H9 (cell line): ENCODE measurements around the gene KIF3B. TPM values are rescaled to one million over a fixed set of nuclear protein-coding genes. Genes with fewer than 3 reads are reported as not detected.

Experiments used
- DNase-seq: peaks from one replicate; pipeline ENCODE4 v3.0.0-alpha.2; 2017
- H2AFZ ChIP-seq: one replicate; pipeline ENCODE4 v1.6.1; 2013; ENCODE audit warnings: mild to moderate bottlenecking, low read length, control low read depth, moderate library complexity
- H2AK5ac ChIP-seq: 2 replicates; pipeline ENCODE4 v1.6.1; 2013; ENCODE audit warnings: low read length, control low read depth, mixed read lengths; ENCODE audit not compliant: insufficient read length
- H2BK120ac ChIP-seq: one replicate; pipeline ENCODE4 v1.6.1; 2013; ENCODE audit warnings: low read depth, mild to moderate bottlenecking, low read length, control low read depth, inconsistent platforms; ENCODE audit not compliant: poor library complexity, severe bottlenecking
- H2BK12ac ChIP-seq: 2 replicates; pipeline ENCODE4 v1.6.1; 2013; ENCODE audit warnings: low read length, control low read depth, mixed read lengths, low read depth; ENCODE audit not compliant: insufficient read length
- H2BK15ac ChIP-seq: 2 replicates; pipeline ENCODE4 v1.6.1; 2013; ENCODE audit warnings: low read depth, low read length, control low read depth
- H2BK20ac ChIP-seq: one replicate; pipeline ENCODE4 v1.6.1; 2013; ENCODE audit warnings: low read depth, mild to moderate bottlenecking, low read length, control low read depth, inconsistent platforms; ENCODE audit not compliant: poor library complexity, severe bottlenecking
- H2BK5ac ChIP-seq: 2 replicates; pipeline ENCODE4 v1.6.1; 2013; ENCODE audit warnings: low read length, control low read depth, mixed read lengths; ENCODE audit not compliant: insufficient read length
- H3K14ac ChIP-seq: 2 replicates; pipeline ENCODE4 v1.6.1; 2013; ENCODE audit warnings: low read length, control low read depth; ENCODE audit not compliant: insufficient read depth
- H3K18ac ChIP-seq: 2 replicates; pipeline ENCODE4 v1.6.1; 2013; ENCODE audit warnings: low read depth, mild to moderate bottlenecking, mixed read lengths, low read length, control low read depth; ENCODE audit not compliant: insufficient read length
- H3K23ac ChIP-seq: 2 replicates; pipeline ENCODE4 v1.6.1; 2013; ENCODE audit warnings: low read length, control low read depth, mixed read lengths, low read depth; ENCODE audit not compliant: insufficient read length
- H3K23me2 ChIP-seq: 2 replicates; pipeline ENCODE4 v1.6.1; 2013; ENCODE audit warnings: low read depth, mild to moderate bottlenecking, mixed read lengths, low read length, control low read depth; ENCODE audit not compliant: insufficient read length, poor library complexity, severe bottlenecking
- H3K27ac ChIP-seq: 2 replicates; pipeline ENCODE4 v1.5.1; 2013; ENCODE audit warnings: low read length, control low read depth, mixed read lengths, low read depth; ENCODE audit not compliant: insufficient read length
- H3K27me3 ChIP-seq: 2 replicates; pipeline ENCODE4 v1.6.1; 2013; ENCODE audit warnings: low read length, control low read depth, inconsistent platforms; ENCODE audit not compliant: insufficient read depth
- H3K4ac ChIP-seq: 2 replicates; pipeline ENCODE4 v1.6.1; 2013; ENCODE audit warnings: low read depth, mild to moderate bottlenecking, control low read depth, inconsistent platforms, low read length, moderate library complexity
- H3K4me1 ChIP-seq: 2 replicates; pipeline ENCODE4 v1.6.1; 2013; ENCODE audit warnings: low read length, control low read depth, inconsistent platforms; ENCODE audit not compliant: insufficient read depth
- H3K4me2 ChIP-seq: 2 replicates; pipeline ENCODE4 v1.6.1; 2013; ENCODE audit warnings: low read length, control low read depth, mixed read lengths; ENCODE audit not compliant: insufficient read length, insufficient read depth
- H3K56ac ChIP-seq: 2 replicates; pipeline ENCODE4 v1.6.1; 2013; ENCODE audit warnings: low read depth, mild to moderate bottlenecking, mixed read lengths, low read length, control low read depth; ENCODE audit not compliant: insufficient read length
- H3K79me1 ChIP-seq: 2 replicates; pipeline ENCODE4 v1.6.1; 2013; ENCODE audit warnings: low read depth, mild to moderate bottlenecking, moderate library complexity, low read length, control low read depth, inconsistent platforms; ENCODE audit not compliant: insufficient read depth, poor library complexity, severe bottlenecking
- H3K79me2 ChIP-seq: 2 replicates; pipeline ENCODE4 v1.6.1; 2013; ENCODE audit warnings: low read length, control low read depth, inconsistent platforms; ENCODE audit not compliant: insufficient read depth
- H3K9ac ChIP-seq: 2 replicates; pipeline ENCODE4 v1.6.1; 2013; ENCODE audit warnings: low read length, control low read depth, mixed read lengths; ENCODE audit not compliant: insufficient read length; ENCODE audit errors: extremely low read depth
- H3K9me3 ChIP-seq: one replicate; pipeline ENCODE4 v1.6.1; 2013; ENCODE audit warnings: low read depth, low read length, inconsistent platforms; ENCODE audit not compliant: control insufficient read depth
- H3T11ph ChIP-seq: one replicate; pipeline ENCODE4 v1.6.1; 2013; ENCODE audit warnings: mild to moderate bottlenecking, low read length, control low read depth, inconsistent platforms
- H4K20me1 ChIP-seq: one replicate; pipeline ENCODE4 v1.6.1; 2013; ENCODE audit not compliant: control insufficient read depth, insufficient read length, insufficient read depth
- H4K5ac ChIP-seq: 2 replicates; pipeline ENCODE4 v1.6.1; 2013; ENCODE audit warnings: low read depth, mild to moderate bottlenecking, mixed read lengths, low read length, control low read depth; ENCODE audit not compliant: insufficient read length
- H4K8ac ChIP-seq: replicated peaks from 2 replicates; pipeline ENCODE4 v1.6.1; 2013; ENCODE audit warnings: low read length, control low read depth, mixed read lengths, low read depth; ENCODE audit not compliant: insufficient read length
- H4K91ac ChIP-seq: 2 replicates; pipeline ENCODE4 v1.6.1; 2013; ENCODE audit warnings: low read depth, mild to moderate bottlenecking, moderate library complexity, mixed read lengths, low read length, control low read depth; ENCODE audit not compliant: insufficient read length
- H3K27ac Mint-ChIP-seq, 3 experiments: 2 replicates in 2 of 3; 3 replicates in 1 of 3; pipeline ENCODE4 v1.8.0; 2020 to 2021; ENCODE audit warnings: mixed read lengths in 3 of 3, mild to moderate bottlenecking in 1 of 3, moderate library complexity in 1 of 3
- H3K27me3 Mint-ChIP-seq: 2 replicates; pipeline ENCODE4 v1.8.0; 2021; ENCODE audit warnings: low read depth, mild to moderate bottlenecking, moderate library complexity, mixed read lengths
- H3K36me3 Mint-ChIP-seq, 3 experiments: 2 replicates in 2 of 3; 3 replicates in 1 of 3; pipeline ENCODE4 v1.8.0; 2020 to 2021; ENCODE audit warnings: low read depth in 3 of 3, mixed read lengths in 3 of 3; ENCODE audit not compliant: insufficient read depth in 1 of 3
- H3K4me1 Mint-ChIP-seq, 2 experiments: 2 replicates each; pipeline ENCODE4 v1.8.0; 2020; ENCODE audit warnings: mixed read lengths in 2 of 2
- H3K4me3 Mint-ChIP-seq, 2 experiments: 2 replicates in 1 of 2; 3 replicates in 1 of 2; pipeline ENCODE4 v1.8.0; 2020 to 2021; ENCODE audit warnings: mild to moderate bottlenecking in 2 of 2, mixed read lengths in 2 of 2, moderate library complexity in 1 of 2
- H3K9me3 Mint-ChIP-seq, 2 experiments: 2 replicates in 1 of 2; 3 replicates in 1 of 2; pipeline ENCODE4 v1.8.0; 2020; ENCODE audit warnings: mild to moderate bottlenecking in 2 of 2, mixed read lengths in 2 of 2, moderate library complexity in 1 of 2
- CTCF ChIP-seq: fragments of 200-600 bp; sonication (generic); conservative IDR thresholded peaks from 3 replicates; pipeline ENCODE4 v1.8.0; 2021; ENCODE audit warnings: antibody characterized with exemption, mild to moderate bottlenecking
- WGBS: extraction: QIAGEN DNeasy Blood & Tissue Kit; methylation state at CpG from one replicate; pipeline ENCODE4 v1.1.7; 2013; ENCODE audit warnings: missing lambda C conversion rate, low lambda C conversion rate, mixed read lengths; ENCODE audit not compliant: insufficient read length; ENCODE audit errors: extremely low coverage; 5-methylcytosine and 5-hydroxymethylcytosine counted together
- total RNA-seq: library from RNA; stranded (reverse); gene quantifications from 2 replicates; pipeline ENCODE4 v1.2.1, GENCODE V29; 2021

The KIF3B gene
- total RNA-seq, 1 experiment from 2014 or later: 29.7 TPM

- Histone ChIP-seq H4K20me1 (no peaks in the 10 kb centered on the region), H3K27ac (no peak overlapping the region), H2BK120ac (no peak overlapping the region), H3K4ac (no peak overlapping the region), H3K27me3 (no peaks in the 10 kb centered on the region), H3K23me2 (no peaks in the 10 kb centered on the region), H4K5ac (no peak overlapping the region), H3K23ac (no peak overlapping the region), H3K79me1 (no peaks in the 10 kb centered on the region), H2BK20ac (no peak overlapping the region), H2BK5ac (no peak overlapping the region), H4K8ac (no peak overlapping the region), H3T11ph (no peak overlapping the region), H2AK5ac (no peak overlapping the region), H3K4me1 (no peaks in the 10 kb centered on the region), H3K9me3 (no peaks in the 10 kb centered on the region), H3K79me2 (no peaks in the 10 kb centered on the region), H3K14ac (no peak overlapping the region), H3K9ac (no peak overlapping the region), H2AFZ (no peak overlapping the region), H2BK12ac (no peak overlapping the region), H3K4me2 (no peak overlapping the region), H3K56ac (no peak overlapping the region), H2BK15ac (no peak overlapping the region), H4K91ac (no peak overlapping the region), H3K18ac (no peak overlapping the region)
- H3K9me3 Mint-ChIP-seq: no peaks in the 10 kb centered on the region
- H3K27ac Mint-ChIP-seq: no peak overlapping the region
- H3K27me3 Mint-ChIP-seq: no peaks in the 10 kb centered on the region
- H3K36me3 Mint-ChIP-seq: peaks cover 6 to 26% (median 10%) of the 10 kb centered on the region in 3 experiments; a peak in 5 of 7 replicates
- DNase-seq: no peak
- no peak overlapping the region for H3K4me3 Mint-ChIP-seq
- no peak for TF ChIP-seq CTCF
- no CpG with 5 or more reads among the region's 1 CpG for WGBS
- no peaks in the 10 kb centered on the region for H3K4me1 Mint-ChIP-seq
These were observed 49.0 kb downstream of the KIF3B start for GRCh38 chr20:32326504-32326845.
